PC-3 (cell line): Measurements from ENCODE around the gene TRAPPC3L.

ENCODE experiments used
- EZH2 ChIP-seq: fragments of 300-600 bp; sonication (generic); IDR thresholded peaks from one replicate; pipeline ENCODE4 v1.6.1; 2017; ENCODE audit warnings: antibody characterized with exemption, mild to moderate bottlenecking, low read length; ENCODE audit not compliant: unreplicated experiment
- TF ChIP-seq, protein P1 (sequence below): fragments of 300-600 bp; sonication (generic); conservative IDR thresholded peaks from 2 replicates; pipeline ENCODE4 v1.5.1; 2017; ENCODE audit warnings: antibody characterized with exemption, low read depth, mild to moderate bottlenecking, low read length

DNA sequence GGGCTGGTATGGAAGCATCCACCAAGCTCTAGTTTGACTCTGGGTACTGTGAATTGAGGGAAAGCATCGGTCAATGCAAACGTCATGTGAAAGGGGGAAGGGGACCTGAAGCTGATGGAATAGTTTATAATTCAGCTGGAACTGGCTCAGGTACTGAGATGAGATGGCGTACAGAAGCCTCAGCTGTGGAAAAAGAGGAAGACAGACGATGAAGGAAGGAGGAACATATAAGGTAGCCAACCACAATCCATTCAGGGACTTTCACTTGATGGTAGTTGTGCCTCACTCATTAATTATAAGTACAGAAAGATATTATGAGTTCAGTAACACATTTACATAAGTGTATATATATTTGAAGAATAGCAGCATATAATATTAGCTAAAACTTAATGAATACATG is 31.4 kb downstream of the TRAPPC3L start:
- TF ChIP-seq, protein P1, sequence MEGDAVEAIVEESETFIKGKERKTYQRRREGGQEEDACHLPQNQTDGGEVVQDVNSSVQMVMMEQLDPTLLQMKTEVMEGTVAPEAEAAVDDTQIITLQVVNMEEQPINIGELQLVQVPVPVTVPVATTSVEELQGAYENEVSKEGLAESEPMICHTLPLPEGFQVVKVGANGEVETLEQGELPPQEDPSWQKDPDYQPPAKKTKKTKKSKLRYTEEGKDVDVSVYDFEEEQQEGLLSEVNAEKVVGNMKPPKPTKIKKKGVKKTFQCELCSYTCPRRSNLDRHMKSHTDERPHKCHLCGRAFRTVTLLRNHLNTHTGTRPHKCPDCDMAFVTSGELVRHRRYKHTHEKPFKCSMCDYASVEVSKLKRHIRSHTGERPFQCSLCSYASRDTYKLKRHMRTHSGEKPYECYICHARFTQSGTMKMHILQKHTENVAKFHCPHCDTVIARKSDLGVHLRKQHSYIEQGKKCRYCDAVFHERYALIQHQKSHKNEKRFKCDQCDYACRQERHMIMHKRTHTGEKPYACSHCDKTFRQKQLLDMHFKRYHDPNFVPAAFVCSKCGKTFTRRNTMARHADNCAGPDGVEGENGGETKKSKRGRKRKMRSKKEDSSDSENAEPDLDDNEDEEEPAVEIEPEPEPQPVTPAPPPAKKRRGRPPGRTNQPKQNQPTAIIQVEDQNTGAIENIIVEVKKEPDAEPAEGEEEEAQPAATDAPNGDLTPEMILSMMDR = no peak
- no peak for TF ChIP-seq EZH2
